ENCODE data around the gene PAX2. TPM values are rescaled to one million over a fixed set of nuclear protein-coding genes. Genes with fewer than 3 reads are reported as not detected.
"Not testable (repeated sequence)": the region's sequence is repeated elsewhere in the genome, so short reads cannot be mapped to it uniquely, and the experiment has no call there.

The PAX2 gene
- not detected for total RNA-seq
- long read RNA-seq = 0 reads

DNA sequence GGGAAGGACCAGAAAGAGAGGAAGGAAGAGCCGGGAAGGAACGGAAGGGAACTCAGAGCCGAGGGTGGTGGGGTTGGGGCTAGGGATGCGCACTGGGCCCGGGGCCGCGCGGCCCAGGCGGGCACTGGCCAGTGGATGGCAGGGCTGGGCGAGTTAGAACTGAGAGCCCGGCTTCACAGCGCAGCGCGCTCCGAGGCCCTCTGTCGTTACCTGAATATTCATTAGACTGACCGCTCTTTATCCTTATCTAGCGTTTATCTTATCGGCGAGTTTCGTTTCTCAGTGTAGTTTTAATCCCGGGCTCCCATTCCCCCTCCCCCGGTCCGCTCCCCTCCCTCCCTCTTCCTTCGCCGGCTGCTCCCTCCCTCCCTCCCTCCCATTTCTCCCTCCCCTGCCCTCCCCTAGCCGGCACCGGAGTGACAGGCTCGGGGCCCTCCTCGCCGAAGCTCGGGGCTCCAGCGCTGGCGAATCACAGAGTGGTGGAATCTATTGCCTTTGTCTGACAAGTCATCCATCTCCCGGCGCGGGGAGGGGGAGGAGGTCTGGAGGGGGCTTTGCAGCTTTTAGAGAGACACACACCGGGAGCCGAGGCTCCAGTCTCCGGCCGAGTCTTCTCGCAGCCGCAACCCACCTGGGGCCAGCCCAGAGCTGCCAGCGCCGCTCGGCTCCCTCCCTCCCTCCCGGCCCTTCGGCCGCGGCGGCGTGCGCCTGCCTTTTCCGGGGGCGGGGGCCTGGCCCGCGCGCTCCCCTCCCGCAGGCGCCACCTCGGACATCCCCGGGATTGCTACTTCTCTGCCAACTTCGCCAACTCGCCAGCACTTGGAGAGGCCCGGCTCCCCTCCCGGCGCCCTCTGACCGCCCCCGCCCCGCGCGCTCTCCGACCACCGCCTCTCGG lies at the start of gene PAX2:
Gene PAX2, plus strand, starts transcription at position 596 of the 895 bp plus-strand sequence. CDS start 679 bp downstream, outside the sequence.
- DNase-seq (no peak), ATAC-seq (no peak)

DNA sequence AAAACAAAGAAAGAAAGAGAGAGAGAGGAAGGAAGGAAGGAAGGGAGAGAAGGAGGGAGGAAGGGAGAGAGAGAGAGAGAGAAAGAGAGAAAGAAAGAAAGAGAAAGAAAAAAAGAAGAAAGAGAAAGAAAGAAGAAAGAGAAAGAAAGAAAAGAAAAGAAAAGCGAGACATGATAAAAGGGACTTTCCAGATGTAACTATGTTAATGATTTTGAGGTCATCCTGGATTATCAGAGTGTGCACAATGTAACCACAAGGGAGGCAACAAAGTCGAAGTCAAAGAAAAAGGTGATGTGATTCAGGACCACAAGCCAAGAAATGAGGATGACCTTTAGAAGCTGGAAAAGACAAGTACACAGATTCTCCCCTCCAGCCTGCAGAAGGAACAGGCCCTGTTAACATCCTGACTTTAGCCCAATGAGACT lies 48.9 kb upstream of the PAX2 start:
- intact Hi-C loops (cut with DNase I, micrococcal nuclease) = no loop called here
- ATAC-seq = no peak
- no peak for DNase-seq

More for the DNA sequence above, at the start of gene PAX2:
- intact Hi-C loops (cut with DNase I, micrococcal nuclease) = no loop called here

DNA sequence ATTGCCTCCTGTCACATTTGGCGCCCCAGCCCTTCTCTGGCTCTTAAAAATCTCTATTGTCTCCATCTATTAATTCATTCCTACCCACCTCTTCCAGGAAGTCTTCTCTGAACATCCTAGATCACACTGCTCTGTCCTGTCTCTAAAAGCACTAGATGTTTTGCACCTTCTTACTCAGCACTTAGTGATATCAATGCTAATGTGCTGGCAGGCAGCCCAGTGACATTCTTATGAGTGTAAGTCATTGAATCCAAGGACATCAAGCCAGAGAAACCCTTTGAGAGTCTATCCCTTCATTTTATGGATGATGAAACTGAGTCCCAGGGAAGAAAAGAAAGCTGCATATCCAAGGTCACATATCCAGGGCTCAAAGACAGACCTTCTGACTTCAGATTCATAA lies 48.3 kb upstream of the PAX2 start:
- DNase-seq (peak in 1 of 2 donors; percentile 11), ATAC-seq (no peak)
- intact Hi-C loops (cut with DNase I, micrococcal nuclease) = no loop called here

DNA sequence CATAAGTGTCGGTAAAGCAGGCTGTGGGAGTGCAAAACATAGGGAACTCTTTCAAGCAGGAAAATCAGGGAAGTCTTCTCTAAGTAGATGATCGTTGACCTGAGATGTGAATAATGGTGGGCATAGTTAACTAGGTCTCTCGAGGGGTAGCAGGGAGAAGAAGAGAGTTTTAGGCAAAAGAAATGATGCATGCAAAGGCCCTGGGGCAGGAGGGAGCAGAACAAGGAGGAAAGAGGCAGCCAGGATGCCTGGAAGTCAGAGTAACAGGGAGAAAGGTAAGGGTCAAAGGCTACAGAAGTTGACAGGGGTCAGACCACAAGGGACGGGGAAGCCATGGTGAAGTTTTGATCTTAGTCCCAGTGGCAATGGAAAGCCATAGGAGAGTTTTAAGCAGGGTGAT lies 47.8 kb upstream of the PAX2 start:
- ATAC-seq (no peak), DNase-seq (no peak)
- intact Hi-C loops (cut with DNase I, micrococcal nuclease) = no loop called here

DNA sequence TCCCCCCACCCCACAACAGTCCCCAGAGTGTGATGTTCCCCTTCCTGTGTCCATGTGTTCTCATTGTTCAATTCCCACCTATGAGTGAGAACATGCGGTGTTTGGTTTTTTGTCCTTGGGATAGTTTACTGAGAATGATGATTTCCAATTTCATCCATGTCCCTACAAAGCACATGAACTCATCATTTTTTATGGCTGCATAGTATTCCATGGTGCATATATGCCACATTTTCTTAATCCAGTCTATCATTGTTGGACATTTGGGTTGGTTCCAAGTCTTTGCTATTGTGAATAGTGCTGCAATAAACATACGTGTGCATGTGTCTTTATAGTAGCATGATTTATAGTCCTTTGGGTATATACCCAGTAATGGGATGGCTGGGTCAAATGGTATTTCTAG lies 43.7 kb upstream of the PAX2 start:
- ATAC-seq; DNase-seq; intact Hi-C loops (cut with DNase I, micrococcal nuclease): not testable (repeated sequence)

DNA sequence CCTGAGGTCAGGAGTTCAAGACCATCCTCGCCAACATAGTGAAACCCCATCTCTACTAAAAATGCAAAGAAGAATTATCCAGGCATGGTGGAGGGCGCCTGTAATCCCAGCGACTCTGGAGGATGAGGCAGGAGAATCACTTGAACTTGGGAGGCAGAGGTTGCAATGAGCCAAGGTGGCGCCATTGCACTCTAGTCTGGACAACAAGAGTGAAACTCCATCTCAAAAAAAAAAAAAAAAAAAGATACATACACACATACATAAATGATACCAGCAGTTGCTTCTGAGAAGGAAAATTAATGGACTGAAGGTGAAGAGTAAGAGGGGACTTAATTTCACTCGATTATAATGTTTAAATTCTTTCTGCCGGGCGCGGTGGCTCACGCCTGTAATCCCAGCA lies 40.2 kb upstream of the PAX2 start:
- no peak for DNase-seq
- ATAC-seq = no peak
- intact Hi-C loops (cut with DNase I, micrococcal nuclease) = no loop called here

DNA sequence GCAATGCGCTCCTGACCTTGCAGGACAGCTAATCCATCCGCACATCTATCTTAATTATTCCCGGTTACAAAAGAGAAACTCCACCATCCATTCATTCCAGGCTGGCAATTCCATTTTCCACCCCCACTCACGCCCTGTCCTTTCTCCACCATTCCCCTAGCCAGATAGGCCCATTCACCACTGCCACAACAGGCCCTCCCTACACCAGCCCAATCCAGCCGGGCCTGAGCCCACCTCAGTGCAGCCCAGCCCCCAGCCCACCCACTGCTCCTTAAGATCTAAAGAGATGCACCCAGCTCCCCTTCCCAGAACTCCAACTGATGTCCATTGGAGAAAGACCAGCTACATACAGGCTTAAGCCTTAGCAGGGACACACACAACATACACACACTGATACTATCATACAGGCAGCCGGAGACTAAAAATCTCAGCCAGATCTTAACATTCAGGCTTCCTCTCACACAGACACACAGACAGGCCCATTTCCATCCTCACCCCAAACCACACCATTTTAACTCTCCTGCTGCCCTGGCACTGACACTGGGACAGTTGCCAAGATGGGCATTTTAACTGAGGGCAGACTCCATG lies 38.0 kb upstream of the PAX2 start:
- DNase-seq = no peak

DNA sequence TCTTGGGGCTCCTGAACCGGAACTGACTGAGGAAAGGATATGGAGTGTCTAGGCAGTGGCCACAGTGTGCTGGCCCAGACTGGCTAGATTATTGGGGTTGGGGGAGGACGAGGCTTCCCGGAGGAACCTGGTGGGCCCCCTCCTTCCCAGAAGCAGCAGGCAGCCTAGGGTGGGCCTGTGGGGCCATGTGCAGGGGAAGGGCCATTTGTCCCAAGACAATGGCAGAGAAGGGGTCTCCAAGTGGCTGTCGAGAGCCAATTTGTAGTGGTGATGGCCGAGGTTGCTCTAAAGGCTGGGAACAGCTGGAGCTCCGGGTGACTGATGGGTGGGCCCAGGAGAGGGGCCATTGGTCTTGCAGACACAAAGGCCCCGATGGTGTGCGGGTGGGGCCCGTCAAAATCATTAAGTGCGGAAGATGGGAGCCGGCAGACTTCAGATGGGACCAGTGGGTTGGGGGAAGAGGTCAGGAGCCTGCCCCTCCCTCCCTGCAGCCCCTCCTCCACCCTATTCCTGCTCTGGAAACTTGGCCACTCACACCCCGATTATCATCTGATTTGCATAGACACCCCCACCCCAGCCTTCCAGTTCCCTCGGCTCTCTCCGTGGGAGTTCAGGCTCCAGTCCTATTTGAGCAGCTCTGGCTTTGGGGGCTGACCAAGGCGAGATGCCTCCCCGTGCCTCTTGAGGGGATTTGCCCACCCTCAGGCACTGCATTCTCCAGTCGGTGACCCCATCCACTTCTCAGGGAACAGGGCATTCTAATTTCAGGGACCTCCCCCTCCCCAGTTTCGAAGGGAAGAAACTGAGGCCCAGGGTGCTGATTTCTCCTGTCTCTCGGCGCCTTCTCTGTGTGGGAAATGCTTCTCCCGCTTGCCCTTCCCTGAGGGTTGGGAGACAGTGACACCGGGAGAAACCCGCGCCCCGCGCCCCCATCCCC lies 36.0 kb upstream of the PAX2 start:
- intact Hi-C loops (cut with DNase I, micrococcal nuclease) = no loop called here
- no peak for DNase-seq
- ATAC-seq = no peak

More for the DNA sequence above, 38.0 kb upstream of the PAX2 start:
- intact Hi-C loops (cut with DNase I, micrococcal nuclease) = no loop called here
- no peak for ATAC-seq

DNA sequence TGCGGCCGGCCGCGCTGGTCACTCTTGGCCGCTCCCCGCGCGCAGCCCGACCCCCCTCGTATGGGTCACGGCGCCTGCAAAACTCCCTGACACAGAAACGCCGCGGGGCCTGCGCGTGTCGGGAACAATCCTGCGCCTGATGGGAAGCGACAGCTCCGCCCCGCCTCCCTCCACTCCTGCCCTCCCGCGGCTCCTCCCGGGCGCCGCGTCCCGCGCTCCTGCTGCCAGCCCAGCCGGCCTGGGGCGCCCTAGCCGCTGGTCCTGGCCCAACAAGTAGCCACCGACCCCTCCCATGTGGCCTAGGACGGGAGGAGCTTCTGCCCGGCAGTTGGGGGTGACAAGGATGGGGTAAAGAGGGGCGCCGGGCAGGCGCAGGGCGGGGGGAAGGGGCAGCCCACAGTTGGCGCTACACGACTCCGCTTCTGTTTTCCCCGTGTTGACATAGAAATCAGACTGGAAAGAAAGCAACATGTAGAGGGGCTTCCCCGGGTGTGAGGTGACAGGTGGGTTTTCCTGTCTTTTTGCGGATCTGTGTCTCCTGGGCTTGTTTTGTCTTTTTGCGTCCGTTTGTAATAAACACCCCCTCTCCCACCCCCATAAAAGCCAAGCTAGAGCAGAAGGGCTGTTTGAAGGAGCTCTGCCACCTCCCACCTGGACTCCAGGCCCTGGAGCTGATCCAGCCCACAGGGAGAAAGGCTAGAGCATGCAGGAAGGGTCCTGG lies 35.1 kb upstream of the PAX2 start:
- no peak for ATAC-seq
- intact Hi-C loops (cut with DNase I, micrococcal nuclease) = no loop called here
- no peak for DNase-seq

DNA sequence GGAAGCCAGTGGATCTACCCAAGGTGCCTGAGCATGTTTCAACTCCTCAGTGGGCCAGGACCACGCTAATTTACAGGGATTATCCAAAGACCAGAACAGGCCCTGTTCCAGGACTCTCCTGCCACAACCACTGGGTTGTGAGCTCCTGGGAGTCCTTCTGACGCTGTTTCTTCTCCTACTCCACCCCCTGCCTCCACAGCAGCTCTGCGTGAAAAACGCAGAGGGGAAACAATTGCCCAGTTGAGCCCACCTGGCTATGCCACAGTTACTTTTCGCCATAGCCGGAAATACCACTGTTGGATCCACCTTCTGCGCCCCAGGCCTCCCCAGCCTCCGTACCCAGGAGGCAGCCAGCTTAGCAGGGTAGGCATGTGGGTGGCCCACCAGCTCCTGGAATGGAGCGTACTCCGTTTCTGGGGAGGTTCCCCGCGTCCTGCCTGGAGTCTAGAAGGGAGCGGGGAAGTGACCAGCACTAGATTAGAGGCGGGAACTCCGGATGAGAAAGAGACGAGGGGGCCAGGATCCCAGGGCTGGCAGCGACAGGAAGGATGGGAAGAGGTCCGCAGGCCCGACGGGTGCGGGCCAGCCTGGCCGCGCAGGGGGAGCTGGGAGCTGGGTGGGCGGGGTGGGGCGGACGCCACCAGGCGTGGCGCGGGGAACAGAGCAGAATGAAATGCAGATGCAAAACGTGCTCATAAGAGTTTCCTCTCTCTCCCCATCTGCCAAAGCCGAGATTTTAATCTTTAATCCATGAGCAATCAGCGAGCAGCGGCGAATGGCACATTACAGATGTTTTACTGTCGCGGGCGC lies 32.1 kb upstream of the PAX2 start:
- no peak for DNase-seq
- ATAC-seq = no peak
- intact Hi-C loops (cut with DNase I, micrococcal nuclease) = no loop called here

DNA sequence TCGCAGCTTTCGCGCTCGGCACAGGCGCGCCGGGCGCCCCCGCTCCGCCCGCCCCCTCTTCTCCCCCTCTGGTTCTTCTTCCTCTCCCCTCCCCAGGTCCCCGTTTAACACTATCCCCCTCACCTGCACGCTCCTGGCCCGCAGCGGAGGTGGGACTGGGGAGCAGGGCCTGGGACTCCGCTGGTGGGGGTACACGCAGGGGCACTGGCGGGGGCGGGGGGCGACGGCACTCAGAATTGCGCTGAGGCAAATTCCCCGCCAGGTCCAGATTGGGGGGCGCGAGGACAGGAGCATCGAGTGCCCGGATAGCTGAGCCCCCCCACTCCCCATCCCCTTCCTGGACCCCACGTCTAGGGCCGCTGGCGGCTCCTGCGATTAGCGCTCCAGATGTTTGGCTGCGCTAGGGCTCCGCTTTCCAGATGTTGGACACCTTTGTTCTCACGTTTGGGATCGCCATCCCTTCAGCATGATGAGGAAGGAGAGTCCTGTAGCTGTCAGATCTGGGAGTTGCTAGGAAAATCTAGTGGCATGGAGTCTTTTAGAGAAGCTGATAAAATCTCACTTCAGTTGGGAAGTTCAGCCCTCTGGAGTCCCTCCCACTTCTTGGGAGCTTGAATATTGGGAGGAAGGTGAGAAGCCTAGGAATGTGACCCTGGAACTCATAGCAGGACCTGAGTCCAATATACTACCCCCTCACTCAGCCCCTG lies 31.4 kb upstream of the PAX2 start:
- DNase-seq (no peak), ATAC-seq (no peak)
- intact Hi-C loops (cut with DNase I, micrococcal nuclease) = no loop called here

DNA sequence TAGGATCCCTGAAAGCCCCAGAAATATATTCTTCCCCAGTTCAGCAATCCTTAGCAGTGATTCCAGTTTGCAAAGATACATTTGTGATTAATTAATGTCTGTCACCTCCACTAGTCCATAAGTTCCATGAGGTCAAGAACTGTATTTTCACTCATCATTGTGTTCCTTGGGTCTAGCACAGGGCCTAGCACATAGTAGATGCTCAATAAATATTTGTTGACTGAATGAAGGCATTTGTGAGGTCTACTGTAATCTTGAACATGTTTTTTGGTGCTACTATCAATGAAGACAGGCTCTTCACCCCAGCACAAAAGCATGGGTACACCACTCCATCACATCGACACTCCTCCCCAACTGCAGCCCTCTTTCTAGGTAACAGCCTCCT lies 30.8 kb upstream of the PAX2 start:
- intact Hi-C loops (cut with DNase I, micrococcal nuclease) = no loop called here
- no peak for ATAC-seq
- DNase-seq = no peak

DNA sequence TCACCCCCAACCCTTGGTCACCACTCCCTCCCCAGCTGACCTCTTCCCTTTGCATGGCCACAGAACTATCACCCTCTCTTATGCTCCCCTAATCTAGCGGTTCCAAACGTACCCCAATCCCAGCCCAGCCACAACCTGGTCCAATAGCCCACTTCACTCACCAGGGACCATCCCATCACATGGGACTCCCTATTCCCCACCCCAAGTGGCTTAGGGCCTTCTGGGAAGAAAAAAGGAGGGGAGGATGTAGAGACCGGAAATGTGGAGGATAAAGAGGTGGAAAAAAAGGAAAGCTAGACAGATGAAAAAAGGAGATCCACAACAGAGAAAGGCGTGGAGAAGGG lies 30.3 kb upstream of the PAX2 start:
- no peak for DNase-seq
- intact Hi-C loops (cut with DNase I, micrococcal nuclease) = no loop called here
- no peak for ATAC-seq

DNA sequence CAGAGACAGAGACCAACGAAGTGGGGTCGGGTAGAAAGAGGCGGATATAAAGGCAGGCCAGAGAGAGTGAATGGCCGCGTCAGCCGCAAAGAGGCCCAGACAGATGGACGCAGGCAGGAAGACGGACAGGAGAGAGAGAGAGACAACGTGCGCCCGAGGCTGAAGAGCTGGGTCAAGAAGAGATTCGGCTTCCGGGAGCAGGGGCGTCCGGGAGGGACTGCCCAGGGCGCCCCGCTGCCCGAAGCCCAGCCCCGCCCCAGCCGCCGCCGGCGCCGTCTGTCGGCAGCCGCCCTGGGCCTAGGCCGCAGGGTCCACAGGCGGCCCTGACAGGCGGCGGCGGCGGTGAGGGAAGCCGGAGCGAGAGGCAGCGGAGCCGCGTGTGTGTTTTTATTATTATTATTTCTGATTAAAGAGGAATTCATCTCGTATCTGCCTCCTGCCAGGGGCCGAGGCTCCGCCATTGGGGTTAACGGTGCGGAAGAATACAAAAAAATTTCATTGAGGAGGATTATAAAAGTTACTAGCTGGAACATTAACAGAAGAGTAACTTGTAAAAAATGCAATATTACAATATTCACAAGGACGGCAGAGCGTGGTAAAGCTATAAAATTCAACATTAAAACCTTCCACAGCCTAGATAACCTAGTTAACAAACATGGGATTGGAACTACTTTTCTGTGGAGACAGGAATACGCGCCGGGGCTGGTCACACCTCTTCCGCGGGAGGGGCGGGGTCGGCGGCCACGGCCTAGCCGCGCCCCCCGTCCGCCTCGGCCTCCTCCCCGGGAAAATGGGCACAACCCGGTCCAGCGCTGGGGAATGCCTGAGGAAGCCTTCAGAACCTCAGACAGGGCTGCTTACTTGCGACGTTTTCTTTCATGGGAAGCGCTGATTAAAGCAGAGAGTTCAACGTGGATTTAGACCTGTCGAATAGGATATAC lies 29.7 kb upstream of the PAX2 start:
- ATAC-seq (peak; percentile 45), DNase-seq (no peak)
- intact Hi-C loops (cut with DNase I, micrococcal nuclease) = no loop called here

DNA sequence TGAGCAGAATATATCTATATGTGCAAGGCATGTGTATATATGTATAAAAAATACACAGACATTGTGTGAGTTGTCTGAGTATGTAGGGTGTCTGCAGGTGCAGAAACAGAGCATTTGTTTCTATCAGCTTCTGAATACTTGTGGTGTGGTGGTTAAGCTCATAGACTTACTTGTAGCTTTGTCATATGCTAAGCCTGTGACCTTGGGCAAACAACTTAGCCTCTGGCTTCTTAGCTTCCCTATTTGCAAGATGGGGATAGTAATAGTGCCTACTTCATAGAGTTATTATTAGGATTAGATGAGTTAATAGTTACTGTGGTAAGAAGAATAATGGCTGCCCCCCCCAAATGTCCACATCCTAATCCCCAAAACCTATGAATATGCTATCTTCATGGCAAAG lies 28.2 kb upstream of the PAX2 start:
- intact Hi-C loops (cut with DNase I, micrococcal nuclease) = no loop called here
- DNase-seq (no peak), ATAC-seq (no peak)

DNA sequence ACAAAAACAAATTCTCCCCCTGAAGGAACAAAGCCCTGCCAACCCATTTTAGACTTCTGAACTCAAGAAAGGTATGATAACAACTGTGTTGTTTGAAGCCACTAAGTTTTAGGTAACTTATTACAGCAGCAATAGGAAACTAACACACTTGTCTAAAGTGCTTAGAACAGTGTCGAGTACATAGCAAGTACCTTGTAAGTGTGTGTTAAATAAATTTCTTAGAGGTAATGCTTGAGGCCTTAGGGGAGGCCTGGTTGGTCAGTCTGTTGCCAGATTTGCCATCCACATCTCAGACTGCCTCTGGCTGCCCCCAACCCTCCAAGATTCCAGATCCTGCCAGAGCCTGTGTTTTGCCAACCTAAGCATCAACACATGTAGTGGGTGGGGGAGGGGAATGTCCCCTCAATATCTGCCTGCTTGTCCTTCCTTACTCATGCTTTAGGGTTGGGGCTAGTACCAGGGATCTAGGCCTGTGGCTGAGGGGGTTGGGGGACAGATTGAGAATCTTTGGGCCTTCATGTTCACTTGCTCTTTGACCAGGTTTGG lies 27.1 kb upstream of the PAX2 start:
- DNase-seq (no peak), ATAC-seq (no peak)
- intact Hi-C loops (cut with DNase I, micrococcal nuclease) = no loop called here

All from left colon (tissue), 2 donors.